Prostate gland (tissue), 2 donors: ENCODE measurements around the gene NSMCE1.

Source experiments
- CTCF ChIP-seq, 4 experiments: fragments of 200-600 bp in 2 of 4; fragments of 450-650 bp in 2 of 4; sonication (generic) in 2 of 4; IDR thresholded peaks; 1 replicate in 3 of 4; 2 replicates in 1 of 4; pipeline ENCODE4 v1.5.1; 2016 to 2019; ENCODE audit warnings: antibody characterized with exemption in 4 of 4, mild to moderate bottlenecking in 2 of 4, moderate library complexity in 2 of 4
- POLR2A ChIP-seq: fragments of 450-650 bp; IDR thresholded peaks from one replicate; pipeline ENCODE4 v1.6.1; 2016; ENCODE audit warnings: antibody characterized with exemption, mild to moderate bottlenecking
- POLR2AphosphoS5 ChIP-seq: sonication (generic); formaldehyde crosslinking; IDR thresholded peaks from one replicate; pipeline ENCODE4 v1.6.1; 2017; ENCODE audit warnings: antibody characterized with exemption

- TF ChIP-seq CTCF (IDR thresholded peaks at IDR 0.05) (no peak), POLR2A (no peak), POLR2AphosphoS5 (no peak)
Measured at GRCh38 chr16:27265982-27266381, 2.6 kb downstream of the NSMCE1 start.
